Right renal cortex interstitium (tissue), 3 donors: Measurements from ENCODE around the gene TSGA10IP. TPM values are rescaled to one million over a fixed set of nuclear protein-coding genes. Genes with fewer than 3 reads are reported as not detected.

Source experiments
- DNase-seq, 3 donors: peaks; one replicate each; pipeline ENCODE4 v3.0.0-alpha.2; 2013; ENCODE audit warnings: low read depth in 3 of 3, low spot score in 2 of 3
- polyA plus RNA-seq, 3 donors: library from polyadenylated mRNA; unstranded; fragments of 120-200 nt; gene quantifications; one replicate each; pipeline ENCODE4 v1.2.1, GENCODE V29; 2013; ENCODE audit not compliant: insufficient read length in 3 of 3

Gene TSGA10IP
- polyA plus RNA-seq, 3 donors = not detected

GRCh38 chr11:65973439-65974110 lies 28.3 kb downstream of the TSGA10IP start:
- DNase-seq = no peak

- DNase-seq = no peak
Measured at GRCh38 chr11:65975771-65976170, 30.5 kb downstream of the TSGA10IP start.

- DNase-seq = no peak
Measured at GRCh38 chr11:65976216-65977176, 31.2 kb downstream of the TSGA10IP start.

GRCh38 chr11:65977621-65978390 lies 32.5 kb downstream of the TSGA10IP start:
- no peak for DNase-seq

GRCh38 chr11:65978391-65979238 lies 33.3 kb downstream of the TSGA10IP start:
- no peak for DNase-seq

GRCh38 chr11:65979261-65979759 lies 34.0 kb downstream of the TSGA10IP start:
- DNase-seq = no peak

GRCh38 chr11:65981101-65981740 lies 35.9 kb downstream of the TSGA10IP start:
- no peak for DNase-seq

GRCh38 chr11:65981972-65982823 lies 36.9 kb downstream of the TSGA10IP start:
- DNase-seq = no peak

- DNase-seq = no peak
Measured at GRCh38 chr11:65982824-65983588, 37.7 kb downstream of the TSGA10IP start.

- DNase-seq = no peak
Measured at GRCh38 chr11:65983589-65983987, 38.3 kb downstream of the TSGA10IP start.

GRCh38 chr11:65987336-65987735 lies 42.1 kb downstream of the TSGA10IP start:
- no peak for DNase-seq

- peak; percentile 93 to 95 (median 93) for DNase-seq
Measured at GRCh38 chr11:65988791-65989592, 43.7 kb downstream of the TSGA10IP start.

GRCh38 chr11:65992056-65992455 lies 46.8 kb downstream of the TSGA10IP start:
- no peak for DNase-seq

GRCh38 chr11:65997286-65997685 lies 52.0 kb downstream of the TSGA10IP start:
- DNase-seq = no peak

GRCh38 chr11:66001942-66002647 lies 56.8 kb downstream of the TSGA10IP start, which contains the start of the genes BANF1 and EIF1AD:
Gene BANF1 (plus strand): TSS chr11:66002503. CDS start chr11:66003251, 748 bp downstream.
Gene EIF1AD (minus strand): TSS chr11:66002157. CDS start chr11:66000389, 1,768 bp downstream.
- DNase-seq = peak; percentile 96 to 98 (median 98)

- no peak for DNase-seq
Measured at GRCh38 chr11:66002648-66003225, 57.5 kb downstream of the TSGA10IP start.
